Iris pigment epithelial cell (primary cell): ENCODE measurements around the gene TWIST1.

Experiments used
- DNase-seq: peaks from one replicate; pipeline ENCODE4 v3.0.0-alpha.2; 2011; ENCODE audit warnings: low read depth

The TWIST1 gene

GRCh38 chr7:19094598-19095352 is 22.7 kb downstream of the TWIST1 start:
- DNase-seq, result peak; percentile 32

GRCh38 chr7:19094138-19094537 is 23.3 kb downstream of the TWIST1 start:
- DNase-seq, result no peak

- no peak for DNase-seq
Observed at GRCh38 chr7:19091550-19092200, 25.8 kb downstream of the TWIST1 start.

- DNase-seq, result no peak
Observed at GRCh38 chr7:19090526-19090925, 26.9 kb downstream of the TWIST1 start.

- no peak for DNase-seq
Observed at GRCh38 chr7:19089797-19090196, 27.6 kb downstream of the TWIST1 start.

- DNase-seq, result no peak
Observed at GRCh38 chr7:19089378-19089777, 28.1 kb downstream of the TWIST1 start.

GRCh38 chr7:19080093-19080492 is 37.3 kb downstream of the TWIST1 start:
- no peak for DNase-seq

- peak; percentile 86 for DNase-seq
Observed at GRCh38 chr7:19079066-19079465, 38.4 kb downstream of the TWIST1 start.

GRCh38 chr7:19069842-19070241 is 47.6 kb downstream of the TWIST1 start:
- DNase-seq, result peak; percentile 20

- peak; percentile 18 for DNase-seq
Observed at GRCh38 chr7:19066170-19066569, 51.3 kb downstream of the TWIST1 start.
